HG03025 (cell line): ENCODE results near the gene MARK2.

Experiments used
- ATAC-seq: cut with Tn5 transposase; IDR thresholded peaks from one replicate; pipeline ENCODE4 v1.9.1; 2021; ENCODE audit warnings: mild to moderate bottlenecking, moderate library complexity; ENCODE audit not compliant: unreplicated experiment, low FRiP score

Gene MARK2

GRCh38 chr11:63826471-63827190, 12.3 kb upstream of the MARK2 start:
- ATAC-seq, result no peak

GRCh38 chr11:63829823-63830489, 9.0 kb upstream of the MARK2 start:
- no peak for ATAC-seq

- ATAC-seq, result no peak
Observed at GRCh38 chr11:63831326-63831725, 7.6 kb upstream of the MARK2 start.

GRCh38 chr11:63832336-63832735, 6.6 kb upstream of the MARK2 start:
- ATAC-seq, result no peak

GRCh38 chr11:63833048-63833447, 5.9 kb upstream of the MARK2 start:
- ATAC-seq, result no peak

- no peak for ATAC-seq
Observed at GRCh38 chr11:63834535-63835157, 4.3 kb upstream of the MARK2 start.

- ATAC-seq, result no peak
Observed at GRCh38 chr11:63835158-63835545, 3.8 kb upstream of the MARK2 start.

- no peak for ATAC-seq
Observed at GRCh38 chr11:63837027-63837688, 1.8 kb upstream of the MARK2 start.

GRCh38 chr11:63837739-63838138, 1.2 kb upstream of the MARK2 start:
- ATAC-seq, result no peak

- ATAC-seq, result no peak
Observed at GRCh38 chr11:63838150-63838677, 696 bp upstream of the MARK2 start.

GRCh38 chr11:63839508-63840355, 822 bp downstream of the MARK2 start:
- ATAC-seq, result peak; percentile 9

- no peak for ATAC-seq
Observed at GRCh38 chr11:63840356-63841060, 1.6 kb downstream of the MARK2 start.

- ATAC-seq, result no peak
Observed at GRCh38 chr11:63841554-63841953, 2.6 kb downstream of the MARK2 start.

- ATAC-seq, result no peak
Observed at GRCh38 chr11:63843041-63843440, 4.1 kb downstream of the MARK2 start.

GRCh38 chr11:63844836-63845235, 5.9 kb downstream of the MARK2 start:
- no peak for ATAC-seq

GRCh38 chr11:63845303-63845702, 6.4 kb downstream of the MARK2 start:
- no peak for ATAC-seq

GRCh38 chr11:63845911-63846310, 7.0 kb downstream of the MARK2 start:
- ATAC-seq, result no peak

GRCh38 chr11:63846897-63847296, 8.0 kb downstream of the MARK2 start:
- no peak for ATAC-seq

- ATAC-seq, result no peak
Observed at GRCh38 chr11:63847363-63847762, 8.5 kb downstream of the MARK2 start.

- ATAC-seq, result no peak
Observed at GRCh38 chr11:63849691-63850090, 10.8 kb downstream of the MARK2 start.
